ENCODE results near the gene CDH23. TPM values are rescaled to one million over a fixed set of nuclear protein-coding genes. Genes with fewer than 3 reads are reported as not detected.

Gene CDH23
- total and polyA plus RNA-seq, 2 of the 8 experiments (the other 6 are each of a cell fraction or from before 2014, with no cell fraction given), result 1.9 to 4.9 TPM

DNA sequence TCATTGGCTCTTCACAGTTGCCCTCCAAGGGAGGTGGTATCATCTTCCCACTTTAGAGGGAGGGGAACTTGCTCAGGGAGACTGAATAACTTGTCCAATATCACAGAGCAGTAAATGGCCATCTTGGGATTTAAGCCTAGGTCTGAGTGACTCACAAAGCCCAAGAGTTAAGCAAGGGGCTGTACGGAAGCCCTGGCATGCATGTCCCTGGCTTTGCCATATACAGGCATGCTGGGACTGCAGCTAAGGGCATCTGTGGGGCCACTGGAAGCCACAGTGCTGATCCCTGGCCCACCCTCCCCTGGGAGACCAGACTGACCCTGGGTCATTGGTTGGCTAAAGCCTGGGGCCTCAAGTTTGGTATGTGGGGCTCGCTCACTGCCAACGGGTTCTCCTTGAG is 373.5 kb downstream of the CDH23 start:
- no peak overlapping the region for H4K8ac ChIP-seq (ENCODE audit: extremely low read depth, insufficient read depth, low read length)
- H3K4me2 ChIP-seq (ENCODE audit: insufficient read depth in 1 of 2, low read depth in 2 of 2, low read length in 2 of 2), result no peak overlapping the region
- 82% methylated on average over 3 of the region's 3 CpGs; no CpG with 5 or more reads in 1 of the 2 experiments for WGBS, 2 experiments (ENCODE audit: extremely low coverage in 1 of 2, insufficient coverage in 1 of 2, insufficient read length in 1 of 2, insufficient replicate concordance in 2 of 2, low coverage in 1 of 2, low lambda C conversion rate in 2 of 2, missing lambda C conversion rate in 1 of 2)
- H3K4me1 ChIP-seq (replicated peaks in 1 of 4; ENCODE audit: control insufficient read depth in 3 of 4, insufficient read depth in 4 of 4, low read length in 3 of 4), result peaks cover 0 to 4% (median under 1%) of the 10 kb centered on the region in 4 experiments; a peak in 3 of 7 replicates
- H3K14ac ChIP-seq (ENCODE audit: insufficient read length), result no peak overlapping the region
- no peaks in the 10 kb centered on the region for H3K36me3 ChIP-seq (ENCODE audit: control insufficient read depth in 2 of 4, insufficient read depth in 4 of 4, low read length in 3 of 4)
- no peaks in the 10 kb centered on the region for H3K9me3 ChIP-seq (ENCODE audit: insufficient read depth in 2 of 2, low read depth in 1 of 2, low read length in 1 of 2)
- DNase-seq (ENCODE audit: low read depth in 1 of 2, low spot score in 2 of 2) (no peak), FAIRE-seq (no peak)
- H3K79me2 ChIP-seq (ENCODE audit: control insufficient read depth in 1 of 2, insufficient read depth in 2 of 2, low read length in 2 of 2), result no peaks in the 10 kb centered on the region
- H3K79me1 ChIP-seq (ENCODE audit: low read depth, low read length), result no peaks in the 10 kb centered on the region
- no peak overlapping the region for H2AK5ac ChIP-seq (ENCODE audit: low read depth, low read length)
- no peak overlapping the region for H2BK12ac ChIP-seq (ENCODE audit: low read depth, low read length)
- H3K4me3 ChIP-seq (ENCODE audit: extremely low read depth in 1 of 4, insufficient read depth in 2 of 4, low read depth in 3 of 4, low read length in 4 of 4), result no peak overlapping the region
- no peak overlapping the region for H2AFZ ChIP-seq (ENCODE audit: low read length)
- peaks cover 3 to 23% (median 16%) of the 10 kb centered on the region in 4 experiments; a peak in 6 of 7 replicates for H3K27me3 ChIP-seq (replicated peaks in 1 of 4; ENCODE audit: control insufficient read depth in 3 of 4, extremely low read depth in 1 of 4, insufficient read depth in 3 of 4, low read length in 3 of 4)
- H2BK15ac ChIP-seq (ENCODE audit: low read length), result no peak overlapping the region
- no peaks in the 10 kb centered on the region; the same call in 1 of the 2 replicates for H3K23me2 ChIP-seq (ENCODE audit: low read depth, low read length)
- H4K5ac ChIP-seq (ENCODE audit: insufficient read length, low read depth, low read length), result no peak overlapping the region
- ChIA-PET POLR2A (ENCODE audit: partially characterized antibody) (no interaction called here), CTCF (ENCODE audit: partially characterized antibody) (interaction anchor here (0.5 to 1.9 kb wide), 3 partner anchors 13 to 101 kb away, joined by 3 to 7 read pairs (median 5); no protein-coding TSS in a partner anchor)
- H2BK5ac ChIP-seq (ENCODE audit: low read depth, low read length), result no peak overlapping the region
- H4K91ac ChIP-seq (replicated peaks; ENCODE audit: insufficient read length, low read length), result no peak overlapping the region
- no peak overlapping the region for H3K27ac ChIP-seq (ENCODE audit: low read depth, low read length)
- no peak overlapping the region for H2BK20ac ChIP-seq (ENCODE audit: low read length)
- no peak overlapping the region for H3K56ac ChIP-seq (replicated peaks; ENCODE audit: insufficient read length, low read depth, low read length)
- no peak overlapping the region for H3K4ac ChIP-seq (replicated peaks; ENCODE audit: insufficient read length, low read depth, low read length)
- no peak overlapping the region for H3K23ac ChIP-seq (ENCODE audit: insufficient read length)
- H3K9ac ChIP-seq (replicated peaks in 1 of 4; ENCODE audit: extremely low read depth in 1 of 4, low read depth in 3 of 4, low read length in 3 of 4), result no peak overlapping the region
- peaks cover 0 to 2% of the 10 kb centered on the region in 2 experiments for H4K20me1 ChIP-seq (replicated peaks in 1 of 2; ENCODE audit: control insufficient read depth in 1 of 2, insufficient read depth in 2 of 2, low read length in 2 of 2)
- H2BK120ac ChIP-seq (replicated peaks; ENCODE audit: low read depth, low read length), result no peak overlapping the region
- no peak overlapping the region for H3K18ac ChIP-seq (ENCODE audit: extremely low read depth, low read length)
- TF ChIP-seq RBBP5 (IDR thresholded peaks at IDR 0.05; ENCODE audit: borderline replicate concordance, low read depth, low read length) (no peak), YY1 (IDR thresholded peaks at IDR 0.05; ENCODE audit: low read depth, low read length) (no peak), SIX5 (IDR thresholded peaks at IDR 0.05; ENCODE audit: low read depth, low read length) (no peak)
